ENCODE measurements around the gene JAGN1. TPM values are rescaled to one million over a fixed set of nuclear protein-coding genes. Genes with fewer than 3 reads are reported as not detected.

Gene JAGN1
- polyA plus RNA-seq, 1 donor (not counting 4 experiments of a cell fraction or from before 2014, with no cell fraction given), result 48.0 TPM

- TF ChIP-seq EZH2 (IDR thresholded peaks at IDR 0.05; ENCODE audit: low read length) (no peak), CTCF (optimal IDR thresholded peaks at IDR 0.05 in 1 of 3, IDR thresholded peaks at IDR 0.05 in 1 of 3, conservative IDR thresholded peaks at IDR 0.05 in 1 of 3; ENCODE audit: extremely low read depth in 1 of 3, insufficient read depth in 2 of 3, low read length in 3 of 3) (no peak)
- no peak for FAIRE-seq
- H3K4me1 ChIP-seq (ENCODE audit: control insufficient read depth, extremely low read depth, insufficient read depth, low read length), result peaks cover 2% of the 10 kb centered on the region
- no peaks in the 10 kb centered on the region for H3K9me3 ChIP-seq (ENCODE audit: control insufficient read depth, low read depth, low read length)
- no peaks in the 10 kb centered on the region for H3K79me2 ChIP-seq (ENCODE audit: control insufficient read depth, insufficient read depth, low read length)
- no peak overlapping the region for H3K4me2 ChIP-seq (ENCODE audit: control insufficient read depth, extremely low read depth, insufficient read depth, low read depth, low read length)
- peaks cover 4 to 21% of the 10 kb centered on the region in 2 experiments for H3K36me3 ChIP-seq (ENCODE audit: control insufficient read depth in 2 of 2, extremely low read depth in 1 of 2, insufficient read depth in 2 of 2, low read length in 2 of 2)
- no peak overlapping the region for H2AFZ ChIP-seq (ENCODE audit: control insufficient read depth, low read length)
- H3K27me3 ChIP-seq (ENCODE audit: control insufficient read depth, extremely low read depth, insufficient read depth, low read length), result no peaks in the 10 kb centered on the region
- dilution Hi-C loops (cut with MboI; ENCODE audit: extremely low pct_ligation_motif_present, low sequenced_read_pairs), result no loop called here
- no peak overlapping the region for H3K9ac ChIP-seq (ENCODE audit: control insufficient read depth, extremely low read depth, insufficient read depth, low read length)
- H3K4me3 ChIP-seq (ENCODE audit: control insufficient read depth in 2 of 3, extremely low read depth in 1 of 3, insufficient read depth in 2 of 3, low read depth in 1 of 3, low read length in 3 of 3), result no peak overlapping the region
- H3K27ac ChIP-seq (ENCODE audit: control insufficient read depth, insufficient read depth, low read length), result no peak overlapping the region
- no peaks in the 10 kb centered on the region for H3K9me1 ChIP-seq (ENCODE audit: control insufficient read depth, extremely low read depth, insufficient read depth, low read length)
- DNase-seq (ENCODE audit: low read depth, low spot score), result no peak
- no peaks in the 10 kb centered on the region for H4K20me1 ChIP-seq (ENCODE audit: control insufficient read depth, extremely low read depth, insufficient read depth, low read length)
These were observed 51.8 kb downstream of the JAGN1 start for GRCh38 chr3:9942164-9942563.

- Histone ChIP-seq H4K20me1 (ENCODE audit: control insufficient read depth, extremely low read depth, insufficient read depth, low read length) (no peaks in the 10 kb centered on the region), H3K4me2 (ENCODE audit: control insufficient read depth, extremely low read depth, insufficient read depth, low read depth, low read length) (no peak overlapping the region), H3K4me3 (ENCODE audit: control insufficient read depth in 2 of 3, extremely low read depth in 1 of 3, insufficient read depth in 2 of 3, low read depth in 1 of 3, low read length in 3 of 3) (no peak overlapping the region), H3K4me1 (ENCODE audit: control insufficient read depth, extremely low read depth, insufficient read depth, low read length) (peaks cover 5% of the 10 kb centered on the region), H3K9ac (ENCODE audit: control insufficient read depth, extremely low read depth, insufficient read depth, low read length) (no peak overlapping the region), H3K79me2 (ENCODE audit: control insufficient read depth, insufficient read depth, low read length) (no peaks in the 10 kb centered on the region), H3K27me3 (ENCODE audit: control insufficient read depth, extremely low read depth, insufficient read depth, low read length) (no peaks in the 10 kb centered on the region), H3K36me3 (ENCODE audit: control insufficient read depth in 2 of 2, extremely low read depth in 1 of 2, insufficient read depth in 2 of 2, low read length in 2 of 2) (peaks cover 1 to 17% of the 10 kb centered on the region in 2 experiments), H3K9me3 (ENCODE audit: control insufficient read depth, low read depth, low read length) (no peaks in the 10 kb centered on the region), H2AFZ (ENCODE audit: control insufficient read depth, low read length) (no peak overlapping the region), H3K27ac (ENCODE audit: control insufficient read depth, insufficient read depth, low read length) (no peak overlapping the region), H3K9me1 (ENCODE audit: control insufficient read depth, extremely low read depth, insufficient read depth, low read length) (no peaks in the 10 kb centered on the region)
- dilution Hi-C loops (cut with MboI; ENCODE audit: extremely low pct_ligation_motif_present, low sequenced_read_pairs), result no loop called here
- no peak for DNase-seq (ENCODE audit: low read depth, low spot score)
- TF ChIP-seq EZH2 (IDR thresholded peaks at IDR 0.05; ENCODE audit: low read length) (no peak), CTCF (optimal IDR thresholded peaks at IDR 0.05 in 1 of 3, IDR thresholded peaks at IDR 0.05 in 1 of 3, conservative IDR thresholded peaks at IDR 0.05 in 1 of 3; ENCODE audit: extremely low read depth in 1 of 3, insufficient read depth in 2 of 3, low read length in 3 of 3) (no peak)
- FAIRE-seq, result no peak
These were observed 52.7 kb downstream of the JAGN1 start for GRCh38 chr3:9942934-9943690.

Small RNA genes within 50 kb of the gene (small RNA-seq; reads per million reads assigned to genes)
- 0 reads per million in 3 experiments for gene RNU6-882P (ENCODE audit: insufficient read length in 3 of 3, low read depth in 3 of 3, low replicate concordance in 1 of 3)

Other genes with a start within 250 kb of the JAGN1 start
- 23.6 to 29.3 TPM (median 28.2 TPM) in 3 replicates for gene MTMR14, start 241.1 kb upstream of the JAGN1 start, polyA plus RNA-seq
- gene CPNE9, start 186.8 kb upstream of the JAGN1 start, polyA plus RNA-seq, result not detected in 3 replicates
- 7.9 to 9.4 TPM (median 8.0 TPM) in 3 replicates for gene BRPF1, start 158.9 kb upstream of the JAGN1 start, polyA plus RNA-seq
- 14.5 to 17.5 TPM (median 14.6 TPM) in 3 replicates for gene OGG1, start 140.7 kb upstream of the JAGN1 start, polyA plus RNA-seq
- gene CAMK1, start 120.7 kb upstream of the JAGN1 start, polyA plus RNA-seq, result 1.1 to 2.4 TPM (median 2.3 TPM) in 3 replicates
- 29.6 to 43.7 TPM (median 38.3 TPM) in 3 replicates for gene TADA3, start 98.1 kb upstream of the JAGN1 start, polyA plus RNA-seq
- 161 to 325 TPM (median 173 TPM) in 3 replicates for gene ARPC4, start 97.5 kb upstream of the JAGN1 start, polyA plus RNA-seq
- gene TTLL3, start 80.3 kb upstream of the JAGN1 start, polyA plus RNA-seq, result 11.3 to 19.1 TPM (median 11.7 TPM) in 3 replicates
- 31.5 to 39.0 TPM (median 37.6 TPM) in 3 replicates for gene RPUSD3, start 46.6 kb upstream of the JAGN1 start, polyA plus RNA-seq
- gene CIDEC, start 10.4 kb upstream of the JAGN1 start, polyA plus RNA-seq, result not detected in 3 replicates
- 10.7 to 24.4 TPM (median 16.0 TPM) in 3 replicates for gene IL17RE, start 12.2 kb downstream of the JAGN1 start, polyA plus RNA-seq
- 6.3 to 12.7 TPM (median 7.4 TPM) in 3 replicates for gene IL17RC, start 26.5 kb downstream of the JAGN1 start, polyA plus RNA-seq
- 11.2 to 19.2 TPM (median 17.1 TPM) in 3 replicates for gene CRELD1, start 43.2 kb downstream of the JAGN1 start, polyA plus RNA-seq
- gene PRRT3, start 61.8 kb downstream of the JAGN1 start, polyA plus RNA-seq, result 0.22 to 0.49 TPM (median 0.41 TPM) in 3 replicates
- 106 to 160 TPM (median 120 TPM) in 3 replicates for gene EMC3, start 96.2 kb downstream of the JAGN1 start, polyA plus RNA-seq
- gene FANCD2, start 135.8 kb downstream of the JAGN1 start, polyA plus RNA-seq, result 3.4 to 20.8 TPM (median 12.5 TPM) in 3 replicates
- gene FANCD2OS, start 217.6 kb downstream of the JAGN1 start, polyA plus RNA-seq, result not detected in 3 replicates
- 279 to 295 TPM (median 280 TPM) in 3 replicates for gene BRK1, start 225.1 kb downstream of the JAGN1 start, polyA plus RNA-seq

Data from keratinocyte (primary cell).